GM13976 (cell line): ENCODE measurements around the gene SF3B3.

Source experiments
- DNase-seq: peaks from one replicate; pipeline ENCODE4 v3.0.0; 2012; ENCODE audit warnings: low spot score
- in situ Hi-C: fragments of 300-500 bp; cut with MboI; formaldehyde crosslinking; loops from one replicate; pipeline ENCODE4 v1.12.0; 2022; ENCODE audit warnings: low sequenced_read_pairs, mixed read lengths, inconsistent platforms; ENCODE audit not compliant: unreplicated experiment
- TF ChIP-seq, protein P1 (sequence below): IDR thresholded peaks from 2 replicates; pipeline ENCODE4 v1.5.1; 2012; ENCODE audit warnings: borderline replicate concordance, mild to moderate bottlenecking; ENCODE audit not compliant: insufficient read depth; ENCODE audit errors: extremely low read depth, missing control alignments, control extremely low read depth

Gene SF3B3

DNA sequence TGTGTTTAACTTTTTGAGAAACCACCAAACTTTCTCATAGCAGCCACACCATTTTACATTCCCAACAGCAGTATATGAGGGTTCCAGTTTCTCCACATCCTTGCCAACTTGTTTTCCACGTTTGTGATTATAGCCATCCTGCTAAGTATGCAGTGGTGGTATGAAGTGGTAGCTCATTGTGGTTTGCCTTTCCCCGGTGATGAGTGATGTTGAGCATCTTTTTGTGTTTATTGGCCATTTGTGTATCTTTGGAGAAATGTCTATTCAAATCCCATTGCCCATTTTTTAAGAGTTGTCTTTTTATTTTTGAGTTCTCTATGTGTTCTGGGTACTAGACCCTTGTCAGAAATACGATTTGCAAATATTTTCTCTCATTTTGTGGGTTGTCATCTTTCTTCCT, 17.4 kb downstream of the SF3B3 start:
- in situ Hi-C loops, result no loop called here
- TF ChIP-seq, protein P1, sequence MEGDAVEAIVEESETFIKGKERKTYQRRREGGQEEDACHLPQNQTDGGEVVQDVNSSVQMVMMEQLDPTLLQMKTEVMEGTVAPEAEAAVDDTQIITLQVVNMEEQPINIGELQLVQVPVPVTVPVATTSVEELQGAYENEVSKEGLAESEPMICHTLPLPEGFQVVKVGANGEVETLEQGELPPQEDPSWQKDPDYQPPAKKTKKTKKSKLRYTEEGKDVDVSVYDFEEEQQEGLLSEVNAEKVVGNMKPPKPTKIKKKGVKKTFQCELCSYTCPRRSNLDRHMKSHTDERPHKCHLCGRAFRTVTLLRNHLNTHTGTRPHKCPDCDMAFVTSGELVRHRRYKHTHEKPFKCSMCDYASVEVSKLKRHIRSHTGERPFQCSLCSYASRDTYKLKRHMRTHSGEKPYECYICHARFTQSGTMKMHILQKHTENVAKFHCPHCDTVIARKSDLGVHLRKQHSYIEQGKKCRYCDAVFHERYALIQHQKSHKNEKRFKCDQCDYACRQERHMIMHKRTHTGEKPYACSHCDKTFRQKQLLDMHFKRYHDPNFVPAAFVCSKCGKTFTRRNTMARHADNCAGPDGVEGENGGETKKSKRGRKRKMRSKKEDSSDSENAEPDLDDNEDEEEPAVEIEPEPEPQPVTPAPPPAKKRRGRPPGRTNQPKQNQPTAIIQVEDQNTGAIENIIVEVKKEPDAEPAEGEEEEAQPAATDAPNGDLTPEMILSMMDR, result no peak
- no peak for DNase-seq

DNA sequence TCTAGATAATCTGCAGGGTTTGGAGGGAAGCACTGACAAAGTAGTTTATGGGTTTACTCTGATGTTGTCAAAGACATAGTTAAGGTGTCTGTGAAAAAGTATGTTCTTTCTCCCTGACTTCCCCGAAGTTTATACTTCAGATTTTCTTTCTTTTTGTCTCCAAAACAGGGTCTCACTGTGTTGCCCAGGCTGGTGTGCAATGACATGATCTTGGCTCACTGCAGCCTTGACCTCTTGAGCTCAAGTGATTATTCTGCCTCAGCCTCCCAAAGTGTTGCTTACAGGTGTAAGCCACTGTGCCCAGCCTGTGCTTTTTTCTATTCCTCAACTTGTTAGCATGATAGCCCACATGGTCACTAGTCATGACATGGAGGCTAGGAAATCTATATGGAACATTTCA, 20.9 kb downstream of the SF3B3 start:
- TF ChIP-seq, protein P1, result no peak
- in situ Hi-C loops, result no loop called here
- DNase-seq, result no peak

DNA sequence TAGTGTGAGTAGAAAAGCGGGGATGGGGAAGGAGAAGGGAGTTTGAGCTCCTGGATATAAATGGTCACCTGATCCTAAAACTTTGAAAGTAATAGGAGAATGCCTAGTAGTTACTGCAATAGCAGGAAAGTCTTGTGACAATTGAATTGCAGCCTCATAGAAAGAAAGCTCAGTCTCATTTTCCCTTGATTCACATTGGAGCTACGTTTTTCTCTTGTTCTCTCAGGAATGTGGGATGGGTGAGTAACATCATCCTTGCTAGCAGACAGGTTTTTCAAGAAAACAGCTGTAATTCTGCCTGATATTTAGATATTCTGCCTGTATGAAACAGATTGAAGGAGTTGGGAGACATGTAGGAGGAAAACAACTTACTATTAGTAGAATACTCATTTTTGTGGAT, 25.3 kb downstream of the SF3B3 start:
- in situ Hi-C loops, result no loop called here
- DNase-seq, result no peak
- TF ChIP-seq, protein P1, result no peak

DNA sequence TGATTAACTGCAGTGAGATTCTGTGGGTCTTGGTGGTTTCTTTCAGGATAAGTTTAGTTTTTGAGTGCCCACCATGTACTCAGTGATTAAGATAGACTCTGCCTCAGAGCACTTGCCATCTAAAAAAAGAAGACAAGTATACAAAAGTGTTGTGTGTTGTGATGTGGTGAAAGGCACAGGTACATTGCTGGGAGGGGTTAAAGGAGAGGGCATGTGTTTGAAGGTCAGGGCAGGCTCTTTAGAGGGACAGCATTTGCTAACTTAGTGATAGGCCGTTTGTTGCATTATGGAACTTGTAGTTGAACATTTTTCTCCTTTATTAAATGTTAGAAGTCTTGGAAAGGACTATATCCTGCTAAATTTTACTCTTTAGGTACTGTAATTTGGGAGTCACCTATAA, 26.5 kb downstream of the SF3B3 start:
- in situ Hi-C loops, result no loop called here
- TF ChIP-seq, protein P1, result no peak
- no peak for DNase-seq

DNA sequence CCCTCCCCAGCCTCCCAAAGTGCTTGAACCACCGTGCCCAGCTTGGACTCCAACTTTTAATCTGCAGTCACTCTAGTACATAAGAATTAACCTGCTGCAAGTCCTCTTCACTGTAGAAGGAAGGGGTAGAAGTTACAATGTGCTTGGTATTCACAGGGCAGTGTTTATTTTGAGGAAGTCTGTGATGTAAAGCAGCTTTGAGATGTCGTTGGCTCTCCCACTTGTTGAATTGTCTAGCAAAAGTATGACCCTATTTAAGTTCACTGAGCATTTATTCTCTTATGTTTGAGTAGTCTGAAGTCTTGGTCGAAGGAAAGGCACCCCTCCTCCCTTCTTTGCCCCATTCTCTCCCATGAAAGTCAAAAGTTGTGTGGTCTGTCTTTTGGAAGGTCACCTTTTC, 28.2 kb downstream of the SF3B3 start:
- TF ChIP-seq, protein P1, result no peak
- no peak for DNase-seq
- in situ Hi-C loops, result no loop called here

DNA sequence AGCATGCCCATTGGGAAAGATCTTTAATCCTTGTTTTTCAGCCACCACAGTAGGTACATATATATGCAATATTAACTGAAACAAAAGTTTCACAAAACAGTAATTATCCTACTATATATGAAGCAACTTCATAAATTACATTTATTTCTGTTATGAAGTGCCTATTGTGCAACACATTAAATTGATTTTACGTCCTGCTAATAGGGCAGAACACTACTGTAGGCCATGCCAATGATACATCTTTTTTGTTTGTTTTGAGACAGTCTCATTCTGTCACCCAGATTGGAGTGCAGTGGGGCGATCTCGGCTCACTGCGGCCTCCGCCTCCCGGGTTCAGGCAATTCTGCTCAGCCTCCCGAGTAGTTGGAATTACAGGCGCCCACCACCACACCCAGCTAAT, 29.1 kb downstream of the SF3B3 start:
- TF ChIP-seq, protein P1, result no peak
- no peak for DNase-seq
- in situ Hi-C loops, result no loop called here

DNA sequence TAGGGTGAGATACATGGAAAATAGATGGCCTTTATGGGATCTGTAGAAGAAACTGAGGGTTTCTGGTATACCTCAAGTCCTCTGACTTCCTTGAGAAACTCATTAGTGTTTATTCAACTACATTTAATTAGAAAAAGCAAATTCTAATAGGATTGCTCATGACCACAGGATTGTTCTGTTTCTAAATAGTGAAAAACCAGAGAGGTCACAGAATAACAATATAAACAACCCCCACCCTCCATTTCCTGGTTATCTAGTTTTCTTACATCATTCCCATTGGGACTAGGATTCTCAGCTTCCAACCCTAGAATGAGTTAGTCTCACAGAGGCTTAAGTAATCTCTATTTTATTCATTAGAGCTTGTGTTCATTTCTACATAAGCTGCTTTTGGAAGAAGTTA, 30.0 kb downstream of the SF3B3 start:
- in situ Hi-C loops, result no loop called here
- TF ChIP-seq, protein P1, result no peak
- DNase-seq, result no peak
